ENCODE results near the gene MFAP5.

- TF ChIP-seq POLR2A (IDR thresholded peaks at IDR 0.05) (no peak), CTCF (IDR thresholded peaks at IDR 0.05) (peak; percentile 19 to 65 (median 46))
Measured at GRCh38 chr12:8609061-8609570, 53.5 kb downstream of the MFAP5 start.

Data from esophagus squamous epithelium (tissue), 4 donors.